ENCODE measurements around the gene C4A.
"Not testable (repeated sequence)": the region's sequence is repeated elsewhere in the genome, so short reads cannot be mapped to it uniquely, and the experiment has no call there.

- TF ChIP-seq CTCF (IDR thresholded peaks at IDR 0.05; ENCODE audit: insufficient read depth, low read length); POLR2AphosphoS5 (IDR thresholded peaks at IDR 0.05; ENCODE audit: low read depth); REST (IDR thresholded peaks at IDR 0.05; ENCODE audit: insufficient replicate concordance, low read depth); GABPA (IDR thresholded peaks at IDR 0.05; ENCODE audit: low read depth): not testable (repeated sequence)
Measured at GRCh38 chr6:32002546-32003268, 20.9 kb downstream of the C4A start.
